BJ (cell line): ENCODE results near the gene XYLB. TPM values are rescaled to one million over a fixed set of nuclear protein-coding genes. Genes with fewer than 3 reads are reported as not detected.

Experiments
- CTCF ChIA-PET: fragments of 350-600 bp; formaldehyde crosslinking; extraction: SDS; loops from one replicate; lab custom pipeline; 2021; ENCODE audit warnings: antibody characterized with exemption, inconsistent platforms; lab: Yijun Ruan, JAX
- POLR2A ChIA-PET: fragments of 300-600 bp; sonication (Branson Sonifier 250); formaldehyde crosslinking; extraction: SDS; loops from one replicate; lab custom pipeline; 2021; ENCODE audit warnings: antibody characterized with exemption; lab: Charles Lee
- DNase-seq: peaks from one replicate; pipeline ENCODE4 v3.0.0-alpha.2; 2011; ENCODE audit warnings: low read depth
- H3K27me3 ChIP-seq: 2 replicates; pipeline ENCODE4 v1.6.0; 2011; ENCODE audit warnings: low read length; ENCODE audit not compliant: control insufficient read depth, insufficient read depth
- H3K36me3 ChIP-seq: 2 replicates; pipeline ENCODE4 v1.5.1; 2011; ENCODE audit warnings: low read length; ENCODE audit not compliant: control insufficient read depth, insufficient read depth
- H3K4me3 ChIP-seq: 2 replicates; pipeline ENCODE4 v1.5.1; 2011; ENCODE audit warnings: low read depth, mild to moderate bottlenecking, control low read depth, low read length
- CTCF ChIP-seq: IDR thresholded peaks from 2 replicates; pipeline ENCODE4 v1.5.1; 2011; ENCODE audit warnings: low read depth, mild to moderate bottlenecking, control low read depth, inconsistent platforms, low read length, moderate library complexity; ENCODE audit not compliant: insufficient read depth
- polyA plus RNA-seq: library from polyadenylated mRNA; depleted of rRNA; stranded (reverse); fragments of >200 nt; gene quantifications from 2 replicates; pipeline ENCODE4 v1.2.3, GENCODE V29; 2011

The XYLB gene
- polyA plus RNA-seq, 1 experiment = 3.0 TPM

GRCh38 chr3:38353151-38353550 is 6.6 kb downstream of the XYLB start:
- ChIA-PET POLR2A (no interaction called here), CTCF (no interaction called here)
- no peak overlapping the region for H3K4me3 ChIP-seq
- no peak for TF ChIP-seq CTCF
- DNase-seq = peak; percentile 12
- no peaks in the 10 kb centered on the region; the same call in 1 of the 2 replicates for H3K36me3 ChIP-seq
- H3K27me3 ChIP-seq = no peaks in the 10 kb centered on the region

- DNase-seq = no peak
- Histone ChIP-seq H3K36me3 (no peaks in the 10 kb centered on the region; the same call in 1 of the 2 replicates), H3K27me3 (no peaks in the 10 kb centered on the region), H3K4me3 (no peak overlapping the region)
- POLR2A ChIA-PET = no interaction called here
- TF ChIP-seq CTCF = no peak
- CTCF ChIA-PET = interaction anchor here (1.7 kb wide), 1 partner anchor 8 kb away, joined by 8 read pairs; the partner anchor contains the start of gene XYLB
These were observed 8.2 kb downstream of the XYLB start for GRCh38 chr3:38354588-38355330.

- CTCF ChIA-PET = interaction anchor here (1.2 to 1.4 kb wide), 3 partner anchors 13 to 121 kb away, joined by 3 to 4 read pairs (median 3); partner anchors contain the start of gene XYLB
- no peak for DNase-seq
- no peaks in the 10 kb centered on the region for H3K36me3 ChIP-seq
- POLR2A ChIA-PET = no interaction called here
- no peak for TF ChIP-seq CTCF
- no peaks in the 10 kb centered on the region for H3K27me3 ChIP-seq
- no peak overlapping the region for H3K4me3 ChIP-seq
These were observed 12.5 kb downstream of the XYLB start for GRCh38 chr3:38359038-38359437.

GRCh38 chr3:38360345-38360744 is 13.8 kb downstream of the XYLB start:
- Histone ChIP-seq H3K36me3 (peaks cover under 1% of the 10 kb centered on the region; the same call in 1 of the 2 replicates), H3K27me3 (no peaks in the 10 kb centered on the region), H3K4me3 (no peak overlapping the region)
- CTCF ChIA-PET = no interaction called here
- no peak for DNase-seq
- TF ChIP-seq CTCF = no peak
- POLR2A ChIA-PET = no interaction called here

- no peaks in the 10 kb centered on the region for H3K27me3 ChIP-seq
- no peak overlapping the region for H3K4me3 ChIP-seq
- CTCF ChIA-PET = interaction anchor here (1.4 kb wide), 1 partner anchor 15 kb away, joined by 3 read pairs; no protein-coding TSS in a partner anchor
- peaks cover 4% of the 10 kb centered on the region for H3K36me3 ChIP-seq
- DNase-seq = no peak
- POLR2A ChIA-PET = no interaction called here
- TF ChIP-seq CTCF = no peak
These were observed 14.9 kb downstream of the XYLB start for GRCh38 chr3:38361496-38361895.
